DND-41 (cell line): ENCODE results near the gene ZBTB32.
A peak's percentile ranks its signal among the peaks of the same experiment; 100 is the strongest.

Experiments used
- ATAC-seq: fragments of 200-7000 bp; cut with Tn5 transposase; 3 replicates; pipeline ENCODE4 v1.9.1; 2021; ENCODE audit warnings: low read depth; ENCODE audit not compliant: insufficient read depth
- DNase-seq: peaks from one replicate; pipeline ENCODE4 v3.0.0-alpha.2; 2020
- H2AFZ ChIP-seq: 2 replicates; pipeline ENCODE4 v1.6.0; 2012; ENCODE audit warnings: low read depth, low read length
- H3K27ac ChIP-seq: 2 replicates; pipeline ENCODE4 v1.5.1; 2012; ENCODE audit warnings: low read length, inconsistent platforms
- H3K27me3 ChIP-seq: fragments of 200-600 bp; sonication (generic); 2 replicates; pipeline ENCODE4 v1.6.0; 2012; ENCODE audit warnings: low read length, mild to moderate bottlenecking, inconsistent platforms; ENCODE audit not compliant: insufficient read depth, poor library complexity
- H3K36me3 ChIP-seq: 2 replicates; pipeline ENCODE4 v1.5.1; 2012; ENCODE audit warnings: low read length, inconsistent platforms; ENCODE audit not compliant: insufficient read depth
- H3K4me1 ChIP-seq: 2 replicates; pipeline ENCODE4 v1.5.1; 2012; ENCODE audit warnings: mild to moderate bottlenecking, low read length; ENCODE audit not compliant: insufficient read depth
- H3K4me2 ChIP-seq: 2 replicates; pipeline ENCODE4 v1.6.0; 2012; ENCODE audit warnings: mild to moderate bottlenecking, moderate library complexity, low read length, inconsistent platforms; ENCODE audit not compliant: insufficient read depth
- H3K4me3 ChIP-seq, 2 experiments: fragments of 200-600 bp in 1 of 2; shearing (Covaris generic) in 1 of 2; 2 replicates each; pipeline ENCODE4 v1.5.1; 2012 to 2016; ENCODE audit warnings: inconsistent platforms in 2 of 2, low read length in 2 of 2, mild to moderate bottlenecking in 2 of 2, low read depth in 1 of 2, moderate library complexity in 1 of 2
- H3K79me2 ChIP-seq: 2 replicates; pipeline ENCODE4 v1.6.0; 2012; ENCODE audit warnings: low read length, inconsistent platforms; ENCODE audit not compliant: insufficient read depth
- H3K9ac ChIP-seq: 2 replicates; pipeline ENCODE4 v1.6.0; 2012; ENCODE audit warnings: low read depth, mild to moderate bottlenecking, inconsistent platforms, low read length, moderate library complexity
- H3K9me3 ChIP-seq: 2 replicates; pipeline ENCODE4 v1.5.1; 2012; ENCODE audit warnings: low read length, moderate library complexity, mild to moderate bottlenecking, inconsistent platforms; ENCODE audit not compliant: insufficient read depth, severe bottlenecking
- H4K20me1 ChIP-seq: 2 replicates; pipeline ENCODE4 v1.6.0; 2012; ENCODE audit warnings: low read length; ENCODE audit not compliant: insufficient read depth
- EZH2 ChIP-seq: IDR thresholded peaks from 3 replicates; pipeline ENCODE4 v1.6.1; 2012; ENCODE audit warnings: borderline replicate concordance, low read depth, mild to moderate bottlenecking, moderate library complexity, low read length, inconsistent platforms; ENCODE audit not compliant: severe bottlenecking
- TF ChIP-seq, protein P1 (sequence below): IDR thresholded peaks from 2 replicates; pipeline ENCODE4 v1.5.1; 2012; ENCODE audit warnings: borderline replicate concordance, low read length, moderate library complexity, mild to moderate bottlenecking; ENCODE audit not compliant: poor library complexity, severe bottlenecking; ENCODE audit errors: extremely low read depth

The ZBTB32 gene

GRCh38 chr19:35693422-35693821, 10.9 kb upstream of the ZBTB32 start:
- DNase-seq (no peak), ATAC-seq (0 out of 3 replicates have a peak, but pooled peaks have one; percentile 3)
- Histone ChIP-seq H3K27ac (no peak overlapping the region), H3K4me1 (peaks cover 8% of the 10 kb centered on the region), H3K27me3 (no peaks in the 10 kb centered on the region), H3K4me2 (no peak overlapping the region), H3K9me3 (no peaks in the 10 kb centered on the region), H3K4me3 (no peak overlapping the region), H3K36me3 (no peaks in the 10 kb centered on the region), H2AFZ (no peak overlapping the region), H4K20me1 (no peaks in the 10 kb centered on the region), H3K9ac (no peak overlapping the region), H3K79me2 (no peaks in the 10 kb centered on the region)
- no peak for TF ChIP-seq EZH2
- TF ChIP-seq, protein P1, sequence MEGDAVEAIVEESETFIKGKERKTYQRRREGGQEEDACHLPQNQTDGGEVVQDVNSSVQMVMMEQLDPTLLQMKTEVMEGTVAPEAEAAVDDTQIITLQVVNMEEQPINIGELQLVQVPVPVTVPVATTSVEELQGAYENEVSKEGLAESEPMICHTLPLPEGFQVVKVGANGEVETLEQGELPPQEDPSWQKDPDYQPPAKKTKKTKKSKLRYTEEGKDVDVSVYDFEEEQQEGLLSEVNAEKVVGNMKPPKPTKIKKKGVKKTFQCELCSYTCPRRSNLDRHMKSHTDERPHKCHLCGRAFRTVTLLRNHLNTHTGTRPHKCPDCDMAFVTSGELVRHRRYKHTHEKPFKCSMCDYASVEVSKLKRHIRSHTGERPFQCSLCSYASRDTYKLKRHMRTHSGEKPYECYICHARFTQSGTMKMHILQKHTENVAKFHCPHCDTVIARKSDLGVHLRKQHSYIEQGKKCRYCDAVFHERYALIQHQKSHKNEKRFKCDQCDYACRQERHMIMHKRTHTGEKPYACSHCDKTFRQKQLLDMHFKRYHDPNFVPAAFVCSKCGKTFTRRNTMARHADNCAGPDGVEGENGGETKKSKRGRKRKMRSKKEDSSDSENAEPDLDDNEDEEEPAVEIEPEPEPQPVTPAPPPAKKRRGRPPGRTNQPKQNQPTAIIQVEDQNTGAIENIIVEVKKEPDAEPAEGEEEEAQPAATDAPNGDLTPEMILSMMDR = no peak

GRCh38 chr19:35693835-35694599, 10.3 kb upstream of the ZBTB32 start:
- H3K9me3 ChIP-seq = no peaks in the 10 kb centered on the region
- DNase-seq (peak; percentile 89), ATAC-seq (peak; percentile 100)
- peaks cover 8% of the 10 kb centered on the region for H3K4me1 ChIP-seq
- TF ChIP-seq, protein P1 = peak; percentile 100
- no peak for TF ChIP-seq EZH2
- H3K27ac ChIP-seq = no peak overlapping the region
- no peaks in the 10 kb centered on the region for H3K79me2 ChIP-seq
- H3K27me3 ChIP-seq = no peaks in the 10 kb centered on the region
- no peaks in the 10 kb centered on the region for H3K36me3 ChIP-seq
- H3K4me3 ChIP-seq = no peak overlapping the region
- no peaks in the 10 kb centered on the region for H4K20me1 ChIP-seq
- no peak overlapping the region for H3K9ac ChIP-seq
- peak overlapping the region; percentile 67 for H2AFZ ChIP-seq
- no peak overlapping the region for H3K4me2 ChIP-seq

DNA sequence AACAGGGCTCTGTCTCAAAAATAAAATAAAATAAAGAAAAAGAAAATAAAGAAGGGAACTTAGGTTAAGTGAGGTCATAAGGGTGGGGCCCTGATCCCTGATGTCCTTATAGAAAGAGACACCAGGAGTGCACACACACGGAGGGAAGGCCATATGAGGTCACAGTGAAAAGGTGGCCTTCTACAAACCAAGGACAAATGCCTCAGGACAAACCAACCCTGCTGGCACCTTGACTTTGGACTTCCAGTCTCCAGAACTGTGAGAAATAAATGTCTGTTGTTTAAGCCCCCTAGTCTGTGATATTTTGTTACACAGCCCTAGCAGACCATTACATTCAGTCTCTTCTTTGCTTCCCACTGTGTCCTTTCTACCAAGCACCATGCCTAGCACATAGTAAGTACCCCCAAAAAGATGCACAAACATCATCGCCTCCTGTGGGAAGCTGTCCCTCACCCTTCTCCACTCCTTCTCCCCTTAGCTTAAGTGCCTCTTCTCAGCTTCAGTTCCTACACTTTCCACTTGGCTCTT, 8.4 kb upstream of the ZBTB32 start:
- H3K36me3 ChIP-seq = no peaks in the 10 kb centered on the region
- no peaks in the 10 kb centered on the region for H3K9me3 ChIP-seq
- no peak overlapping the region for H3K4me2 ChIP-seq
- ATAC-seq = no peak
- DNase-seq = no peak
- no peak overlapping the region for H3K4me3 ChIP-seq
- no peaks in the 10 kb centered on the region for H4K20me1 ChIP-seq
- no peak overlapping the region for H2AFZ ChIP-seq
- H3K9ac ChIP-seq = no peak overlapping the region
- H3K4me1 ChIP-seq = peaks cover 8% of the 10 kb centered on the region
- H3K79me2 ChIP-seq = no peaks in the 10 kb centered on the region
- no peak overlapping the region for H3K27ac ChIP-seq
- H3K27me3 ChIP-seq = no peaks in the 10 kb centered on the region
- no peak for TF ChIP-seq EZH2
- TF ChIP-seq, protein P1 = no peak
